Thymus (tissue), 11 donors: ENCODE results near the gene WDFY3. TPM values are rescaled to one million over a fixed set of nuclear protein-coding genes. Genes with fewer than 3 reads are reported as not detected.

Experiments
- DNase-seq, 9 donors: peaks; one replicate each; pipeline ENCODE4 v3.0.0-alpha.2; 2013; ENCODE audit warnings: low spot score in 9 of 9, low read depth in 6 of 9, missing footprints in 1 of 9
- H3K27ac ChIP-seq, 2 donors: one replicate each; pipeline ENCODE4 v1.5.1; 2013; ENCODE audit warnings: control low read depth in 1 of 2, low read depth in 1 of 2, low read length in 1 of 2, mild to moderate bottlenecking in 1 of 2, moderate library complexity in 1 of 2
- H3K27me3 ChIP-seq, 2 donors: one replicate each; pipeline ENCODE4 v1.5.1; 2013; ENCODE audit warnings: low read length in 1 of 2; ENCODE audit not compliant: control insufficient read depth in 2 of 2, insufficient read depth in 1 of 2
- H3K36me3 ChIP-seq, 2 donors: one replicate each; pipeline ENCODE4 v1.5.1; 2013; ENCODE audit warnings: low read length in 1 of 2, mild to moderate bottlenecking in 1 of 2, moderate library complexity in 1 of 2; ENCODE audit not compliant: control insufficient read depth in 2 of 2, insufficient read depth in 2 of 2
- H3K4me1 ChIP-seq, 2 donors: one replicate each; pipeline ENCODE4 v1.5.1; 2013; ENCODE audit warnings: low read length in 2 of 2; ENCODE audit not compliant: control insufficient read depth in 2 of 2, insufficient read depth in 2 of 2
- H3K4me3 ChIP-seq, 2 donors: one replicate each; pipeline ENCODE4 v1.5.1; 2013; ENCODE audit warnings: low read length in 2 of 2, control low read depth in 1 of 2, mild to moderate bottlenecking in 1 of 2
- H3K9me3 ChIP-seq, 2 donors: one replicate each; pipeline ENCODE4 v1.5.1; 2013; ENCODE audit warnings: low read length in 1 of 2, mild to moderate bottlenecking in 1 of 2; ENCODE audit not compliant: control insufficient read depth in 2 of 2, insufficient read depth in 1 of 2
- WGBS: extraction: QIAGEN DNeasy Blood & Tissue Kit; methylation state at CpG from one replicate; pipeline ENCODE4 v1.1.7; 2013; 5-methylcytosine and 5-hydroxymethylcytosine counted together
- polyA plus RNA-seq: library from polyadenylated mRNA; stranded (reverse); fragments of 200-250 nt; gene quantifications from one replicate; pipeline ENCODE4 v1.2.3, GENCODE V29; 2013
- total RNA-seq: library from RNA; stranded (reverse); fragments of 120-200 nt; gene quantifications from one replicate; pipeline ENCODE4 v1.2.4, GENCODE V29; 2013
- donor health status: healthy.

The WDFY3 gene
- total and polyA plus RNA-seq, 2 donors, result 4.8 to 8.3 TPM

- DNase-seq, result no peak
- H3K9me3 ChIP-seq, result no peaks in the 10 kb centered on the region
- H3K4me1 ChIP-seq, result no peaks in the 10 kb centered on the region
- H3K36me3 ChIP-seq, result no peaks in the 10 kb centered on the region
- no peaks in the 10 kb centered on the region for H3K27me3 ChIP-seq
- no peak overlapping the region for H3K4me3 ChIP-seq
- 95% methylated on average over 2 of the region's 2 CpGs for WGBS
- H3K27ac ChIP-seq, result no peak overlapping the region
Measured at GRCh38 chr4:84905646-84906045, 60.8 kb downstream of the WDFY3 start.

- H3K9me3 ChIP-seq, result no peaks in the 10 kb centered on the region
- no peaks in the 10 kb centered on the region for H3K4me1 ChIP-seq
- no peaks in the 10 kb centered on the region for H3K27me3 ChIP-seq
- no peak for DNase-seq
- WGBS, result 97% methylated on average over 3 of the region's 3 CpGs
- no peaks in the 10 kb centered on the region for H3K36me3 ChIP-seq
- H3K4me3 ChIP-seq, result no peak overlapping the region
- H3K27ac ChIP-seq, result no peak overlapping the region
Measured at GRCh38 chr4:84901740-84902281, 64.7 kb downstream of the WDFY3 start.

DNA sequence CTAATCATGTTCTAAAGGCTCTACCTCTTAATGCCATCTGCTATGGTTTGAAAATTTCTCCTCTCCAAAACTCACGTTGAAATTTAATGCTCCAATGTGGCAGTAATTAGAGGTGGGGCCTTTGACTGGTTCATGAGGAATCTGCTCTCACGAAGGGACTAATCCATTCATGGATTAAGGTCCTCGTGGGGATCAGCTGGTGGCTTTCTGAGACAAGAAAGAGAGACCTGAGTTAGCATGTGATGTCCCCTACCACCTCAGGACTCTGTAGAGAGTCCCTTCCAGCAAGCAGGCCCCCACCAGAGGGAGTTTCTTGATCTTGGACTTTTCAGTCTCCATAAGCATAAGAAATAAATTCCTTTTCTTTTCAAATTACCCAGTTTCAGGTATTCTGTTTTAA, 65.3 kb downstream of the WDFY3 start:
- H3K27me3 ChIP-seq, result no peaks in the 10 kb centered on the region
- H3K27ac ChIP-seq, result no peak overlapping the region
- DNase-seq, result no peak
- H3K4me3 ChIP-seq, result no peak overlapping the region
- H3K9me3 ChIP-seq, result no peaks in the 10 kb centered on the region
- no peaks in the 10 kb centered on the region for H3K4me1 ChIP-seq
- WGBS, result 89% methylated on average over 3 of the region's 3 CpGs
- H3K36me3 ChIP-seq, result no peaks in the 10 kb centered on the region

- no peak overlapping the region for H3K27ac ChIP-seq
- no peaks in the 10 kb centered on the region for H3K27me3 ChIP-seq
- H3K36me3 ChIP-seq, result no peaks in the 10 kb centered on the region
- no peaks in the 10 kb centered on the region for H3K4me1 ChIP-seq
- DNase-seq, result no peak
- no peak overlapping the region for H3K4me3 ChIP-seq
- WGBS, result 98% methylated on average over 3 of the region's 3 CpGs
- H3K9me3 ChIP-seq, result no peaks in the 10 kb centered on the region
Measured at GRCh38 chr4:84899616-84900015, 66.9 kb downstream of the WDFY3 start.

- H3K36me3 ChIP-seq, result no peaks in the 10 kb centered on the region
- WGBS, result 97% methylated on average over 6 of the region's 6 CpGs
- no peaks in the 10 kb centered on the region for H3K27me3 ChIP-seq
- no peaks in the 10 kb centered on the region for H3K4me1 ChIP-seq
- no peaks in the 10 kb centered on the region for H3K9me3 ChIP-seq
- no peak for DNase-seq
- no peak overlapping the region for H3K4me3 ChIP-seq
- no peak overlapping the region for H3K27ac ChIP-seq
Measured at GRCh38 chr4:84897516-84897915, 69.0 kb downstream of the WDFY3 start.

DNA sequence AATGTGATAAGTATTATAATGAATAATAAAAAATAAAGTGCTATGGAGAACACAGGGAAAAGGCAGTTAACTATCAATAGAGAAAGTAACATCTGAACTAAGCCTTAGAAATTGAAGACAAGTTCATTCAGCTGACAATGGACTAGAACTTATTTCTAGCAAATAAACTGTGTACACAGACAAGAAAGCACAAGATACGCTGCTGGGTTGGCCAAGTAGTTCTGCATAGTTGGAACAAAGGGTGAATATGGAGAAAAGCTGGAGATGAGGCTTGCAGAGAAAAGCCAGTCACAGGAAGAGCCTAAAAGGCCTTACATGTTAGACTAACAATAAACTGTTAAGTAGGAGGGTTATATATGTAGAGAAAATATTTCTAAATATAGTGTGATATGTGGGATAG, 71.2 kb downstream of the WDFY3 start:
- DNase-seq, result no peak
- H3K4me3 ChIP-seq, result no peak overlapping the region
- H3K9me3 ChIP-seq, result no peaks in the 10 kb centered on the region
- no peak overlapping the region for H3K27ac ChIP-seq
- no peaks in the 10 kb centered on the region for H3K27me3 ChIP-seq
- H3K36me3 ChIP-seq, result no peaks in the 10 kb centered on the region
- H3K4me1 ChIP-seq, result no peaks in the 10 kb centered on the region
- 97% methylated on average over 1 of the region's 1 CpG for WGBS

DNA sequence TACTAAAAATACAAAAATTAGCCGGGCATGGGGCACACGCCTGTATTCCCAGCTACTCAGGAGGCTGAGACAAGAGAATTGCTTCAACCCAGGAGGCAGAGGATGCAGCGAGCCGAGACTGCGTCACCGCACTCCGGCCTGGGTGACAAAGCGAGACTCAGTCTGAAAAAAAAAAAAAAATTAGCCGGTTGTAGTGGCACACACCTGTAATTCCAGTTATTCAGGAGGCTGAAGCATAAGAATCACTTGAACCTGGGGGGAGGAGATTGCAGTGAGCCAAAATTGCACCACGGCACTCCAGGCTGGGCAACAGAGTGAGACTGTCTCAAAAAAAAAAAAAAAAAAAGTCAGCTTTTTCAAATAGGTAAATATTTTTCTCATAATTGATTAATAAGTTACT, 71.9 kb downstream of the WDFY3 start:
- Histone ChIP-seq H3K9me3 (no peaks in the 10 kb centered on the region), H3K36me3 (no peaks in the 10 kb centered on the region), H3K4me3 (no peak overlapping the region), H3K27me3 (no peaks in the 10 kb centered on the region), H3K4me1 (no peaks in the 10 kb centered on the region), H3K27ac (no peak overlapping the region)
- DNase-seq, result no peak
- 98% methylated on average over 10 of the region's 10 CpGs for WGBS

GRCh38 chr4:84892950-84893349, 73.5 kb downstream of the WDFY3 start:
- Histone ChIP-seq H3K9me3 (no peaks in the 10 kb centered on the region), H3K36me3 (no peaks in the 10 kb centered on the region), H3K4me1 (no peaks in the 10 kb centered on the region), H3K4me3 (no peak overlapping the region), H3K27ac (no peak overlapping the region), H3K27me3 (no peaks in the 10 kb centered on the region)
- 96% methylated on average over 1 of the region's 1 CpG for WGBS
- no peak for DNase-seq

DNA sequence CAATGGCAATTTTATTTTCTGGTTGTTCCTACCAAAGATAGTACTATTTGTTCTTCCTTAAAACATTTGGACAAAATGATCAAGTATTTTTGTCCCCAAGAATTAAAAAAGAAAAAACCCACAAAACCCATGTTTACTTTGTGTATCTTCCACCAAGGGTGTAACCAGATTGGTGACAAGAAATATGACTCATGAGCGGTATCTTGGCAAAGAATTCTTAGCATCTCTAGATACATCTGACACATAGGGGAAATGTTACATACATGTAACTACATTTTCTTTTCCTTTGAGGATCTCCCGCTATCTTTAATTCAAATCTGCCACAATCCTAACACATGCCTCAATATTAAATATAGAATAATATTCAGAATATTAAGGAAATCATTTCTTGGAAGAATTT, 78.7 kb downstream of the WDFY3 start:
- no peaks in the 10 kb centered on the region for H3K27me3 ChIP-seq
- no peak for DNase-seq
- H3K27ac ChIP-seq, result no peak overlapping the region
- 96% methylated on average over 2 of the region's 2 CpGs for WGBS
- H3K4me1 ChIP-seq, result no peaks in the 10 kb centered on the region
- no peaks in the 10 kb centered on the region for H3K9me3 ChIP-seq
- H3K4me3 ChIP-seq, result no peak overlapping the region
- H3K36me3 ChIP-seq, result no peaks in the 10 kb centered on the region
